EH (cell line): ENCODE measurements around the gene NPAS3.
A peak's percentile ranks its signal among the peaks of the same experiment; 100 is the strongest.

Experiments
- DNase-seq: peaks from one replicate; pipeline ENCODE4 v3.0.0-alpha.2; 2015; ENCODE audit warnings: low read depth

NPAS3 gene

GRCh38 chr14:33483110-33483509, 544.4 kb downstream of the NPAS3 start:
- DNase-seq, result no peak

- DNase-seq, result no peak
Measured at GRCh38 chr14:33483541-33483940, 544.9 kb downstream of the NPAS3 start.

DNA sequence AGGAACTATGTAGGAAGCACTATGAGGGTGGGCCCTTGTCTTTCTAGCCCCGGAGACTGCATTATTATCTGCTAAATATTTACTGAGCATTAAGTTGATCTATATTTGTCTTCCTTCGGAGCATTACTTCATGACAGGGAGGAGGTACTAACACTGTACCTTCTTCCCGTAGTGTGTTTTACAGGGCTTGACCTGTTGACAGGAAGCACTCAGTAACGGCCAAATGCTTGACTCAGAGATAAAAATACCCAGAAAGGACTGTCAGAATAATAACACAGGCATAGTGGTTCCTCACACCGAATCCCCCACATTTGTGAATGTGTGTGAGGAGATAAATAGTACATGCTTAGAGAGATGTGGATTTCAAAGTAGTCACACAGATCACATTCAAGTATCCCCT, 545.6 kb downstream of the NPAS3 start:
- no peak for DNase-seq

DNA sequence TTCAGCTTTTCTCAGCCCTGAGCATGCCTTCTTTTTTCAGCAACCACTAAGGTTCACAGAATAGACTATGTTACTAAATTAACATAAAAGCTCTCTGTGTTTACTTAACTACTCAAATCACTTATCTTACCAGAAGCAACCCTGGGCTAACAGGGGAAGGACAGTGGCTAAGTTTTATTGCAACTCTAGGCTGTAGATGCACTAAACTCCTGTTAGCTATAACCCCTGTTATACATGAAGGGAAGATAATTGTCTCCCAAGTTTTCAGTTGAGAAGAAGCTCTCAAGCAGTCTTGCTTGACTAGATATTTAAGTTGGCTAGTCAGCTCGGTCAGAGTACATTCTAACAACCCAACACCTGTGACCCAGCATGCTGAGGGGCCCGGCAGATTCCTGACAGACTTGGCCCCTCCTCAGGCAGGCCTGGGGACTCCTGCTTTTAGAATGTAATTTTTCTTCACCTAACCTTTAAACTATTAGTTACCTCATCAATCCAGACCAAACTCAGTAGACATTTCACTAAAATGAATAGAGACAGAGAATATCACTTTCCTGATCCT, 547.7 kb downstream of the NPAS3 start:
- no peak for DNase-seq

GRCh38 chr14:33488582-33488981, 549.9 kb downstream of the NPAS3 start:
- no peak for DNase-seq

DNA sequence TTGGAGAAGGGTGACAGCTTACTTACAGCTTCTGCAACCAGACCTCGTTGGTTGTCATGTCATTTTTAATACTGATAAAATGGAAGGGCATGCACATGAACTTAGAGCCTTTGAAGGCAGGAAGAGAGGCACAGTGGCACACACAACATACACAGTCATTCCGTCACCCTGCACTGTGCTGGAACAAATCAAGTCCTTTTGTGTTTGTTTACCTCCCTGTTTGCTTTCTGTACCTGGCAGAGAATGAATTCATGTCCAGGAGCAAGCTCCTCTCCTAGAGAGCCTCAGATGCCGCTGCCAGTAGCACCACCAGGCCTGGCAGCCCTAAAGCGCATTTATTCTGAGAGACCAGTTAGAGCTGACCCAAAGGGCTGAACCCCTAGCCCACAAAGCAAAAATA, 551.9 kb downstream of the NPAS3 start:
- DNase-seq, result no peak

GRCh38 chr14:33491112-33491511, 552.4 kb downstream of the NPAS3 start:
- DNase-seq, result no peak

- no peak for DNase-seq
Measured at GRCh38 chr14:33492491-33492890, 553.8 kb downstream of the NPAS3 start.

GRCh38 chr14:33493266-33493665, 554.6 kb downstream of the NPAS3 start:
- no peak for DNase-seq

DNA sequence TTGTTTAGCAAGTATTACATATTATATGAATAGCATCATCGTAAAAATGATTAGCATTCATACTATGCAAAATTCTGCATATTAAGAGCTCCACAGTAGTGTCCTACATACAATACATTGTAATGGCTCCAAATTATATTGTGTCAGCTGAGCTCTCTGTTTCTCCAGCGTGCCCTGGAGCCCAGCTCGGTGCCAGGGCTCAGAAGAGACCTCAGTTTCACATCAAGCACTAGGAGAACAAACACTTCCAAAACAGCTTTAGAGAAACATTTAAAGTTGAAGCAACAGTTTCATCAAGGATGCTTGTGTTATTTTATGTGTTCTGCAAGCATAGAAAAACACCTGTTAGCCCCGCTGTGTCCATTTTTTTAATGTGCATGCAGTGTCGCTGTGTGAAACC, 555.3 kb downstream of the NPAS3 start:
- no peak for DNase-seq

- DNase-seq, result no peak
Measured at GRCh38 chr14:33499687-33500086, 561.0 kb downstream of the NPAS3 start.

DNA sequence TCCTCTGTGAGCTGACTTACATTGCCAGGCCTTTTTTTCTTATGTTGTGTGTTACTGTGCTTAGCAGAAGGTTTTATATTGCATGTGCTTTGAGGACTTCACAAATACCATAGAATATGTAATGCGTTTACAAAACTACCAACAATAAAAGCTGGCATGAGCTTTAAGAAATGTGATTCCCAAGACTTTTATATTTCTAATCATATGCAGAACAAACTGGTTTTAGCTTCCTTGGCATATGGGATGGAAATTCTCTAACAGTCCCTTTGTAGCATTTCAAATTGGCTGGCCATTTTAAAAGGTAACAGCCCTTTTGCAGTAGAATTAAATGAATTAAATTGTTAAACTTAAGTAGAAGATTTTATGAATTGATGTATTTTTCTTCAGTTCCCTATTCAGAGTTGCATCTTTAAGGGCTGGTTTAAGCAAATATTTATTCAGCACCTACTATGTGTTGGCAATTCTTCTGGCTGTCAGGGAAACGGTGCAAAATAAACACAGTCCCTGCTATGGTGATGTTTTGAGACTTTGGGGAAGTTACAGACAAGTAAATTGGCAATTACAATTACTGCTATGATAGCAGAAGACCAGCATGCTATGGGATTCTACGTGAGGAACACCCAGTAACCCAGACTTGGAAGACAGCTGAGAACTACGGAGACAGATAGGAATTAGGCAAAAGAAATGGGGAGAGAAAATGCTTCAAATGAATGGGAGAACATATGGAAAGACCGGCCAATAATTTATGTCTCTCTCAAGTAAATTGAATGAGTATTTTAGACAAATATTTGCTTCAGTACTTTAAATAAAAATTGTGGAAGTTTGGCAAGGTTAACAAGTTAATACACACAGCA, 565.8 kb downstream of the NPAS3 start:
- no peak for DNase-seq

DNA sequence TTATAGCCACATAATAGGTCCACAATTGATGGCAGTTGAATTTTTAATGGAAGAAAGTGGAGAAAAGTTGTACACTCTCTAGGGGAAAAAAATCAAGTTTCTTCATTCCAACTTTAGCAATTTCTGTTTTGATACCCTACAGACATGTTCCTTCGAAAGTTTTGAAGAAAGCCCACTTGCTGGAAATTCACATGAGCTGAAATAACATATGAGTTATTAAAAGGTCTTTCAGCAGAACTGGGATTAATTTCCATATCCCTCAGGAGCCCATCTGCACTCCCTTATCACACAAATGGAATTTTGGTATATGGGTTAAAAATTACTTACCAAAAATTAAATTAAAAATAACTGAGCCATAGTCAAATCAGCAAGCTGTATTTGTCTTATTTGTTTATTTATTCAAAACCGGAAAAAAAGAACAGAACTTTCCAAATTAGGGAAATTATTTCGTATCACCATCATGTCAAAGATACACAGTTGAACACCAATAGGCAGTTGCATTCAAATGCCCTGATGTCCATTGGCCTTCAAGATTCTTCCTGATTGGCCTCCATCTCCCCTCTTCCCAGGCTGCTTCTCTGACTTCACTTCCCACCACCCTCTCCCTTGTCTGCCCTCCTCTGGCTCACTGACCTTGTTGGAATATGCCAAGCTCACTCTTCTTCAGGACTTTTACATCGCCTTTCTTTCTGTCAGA, 566.7 kb downstream of the NPAS3 start:
- DNase-seq, result no peak

DNA sequence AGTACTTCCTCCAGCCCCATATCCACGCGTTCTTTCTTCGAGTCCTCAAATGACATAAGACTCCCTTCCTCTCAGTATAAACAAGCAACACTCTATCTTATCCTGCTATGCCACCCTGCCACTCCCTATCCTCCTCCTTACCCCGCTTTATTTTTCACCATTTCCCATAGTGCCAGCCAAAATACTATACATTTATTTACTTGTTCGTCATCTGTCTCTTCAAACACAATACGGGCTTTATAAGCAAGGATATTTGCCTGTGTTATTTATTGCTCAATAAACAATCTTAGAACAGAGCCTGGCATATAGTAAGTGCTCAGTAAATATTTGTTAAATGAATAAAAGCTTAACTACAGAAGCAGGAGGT, 567.3 kb downstream of the NPAS3 start:
- no peak for DNase-seq

DNA sequence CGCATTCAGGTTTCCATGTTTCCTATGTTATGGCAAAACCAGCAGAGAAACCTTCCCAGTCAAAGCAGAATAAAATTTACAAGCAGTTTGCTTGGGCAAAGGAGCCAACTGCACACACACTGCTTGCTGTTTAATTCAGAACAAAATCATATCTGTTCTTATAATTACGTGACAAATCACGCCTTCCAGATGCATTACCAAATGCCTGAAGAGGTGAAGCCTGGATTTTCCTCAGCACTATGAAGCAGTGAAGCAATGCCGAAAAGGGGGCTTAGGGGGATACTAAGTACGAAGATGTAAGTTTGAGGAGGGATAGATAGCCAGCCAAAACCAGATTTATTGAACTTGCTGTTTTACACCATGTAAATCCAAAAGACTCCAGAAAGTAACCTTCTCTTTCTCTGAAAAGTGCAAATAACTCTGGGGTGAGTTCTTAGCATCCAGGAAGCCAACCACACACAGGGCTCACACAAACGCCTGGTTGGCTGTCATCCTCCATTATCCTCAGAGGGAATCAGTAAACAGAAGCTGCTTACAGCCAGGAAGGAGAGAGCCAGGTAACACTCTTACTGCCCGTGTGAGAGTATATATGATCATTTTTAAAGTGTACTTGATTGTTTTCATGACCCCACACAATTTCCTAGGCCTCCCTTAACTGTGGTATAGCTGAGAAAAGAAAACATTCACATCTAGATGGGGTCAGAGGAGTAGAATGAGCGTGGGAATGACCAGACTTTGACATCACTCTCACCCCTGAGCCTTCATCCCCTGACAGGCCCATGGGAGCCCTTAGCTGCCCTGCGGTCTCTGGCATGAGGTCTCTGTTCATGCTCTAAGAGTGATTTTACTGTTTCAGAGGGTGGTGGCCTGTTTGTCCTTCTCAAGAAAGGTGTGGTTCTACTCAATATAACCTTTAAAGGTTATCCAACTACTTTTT, 569.7 kb downstream of the NPAS3 start:
- no peak for DNase-seq

DNA sequence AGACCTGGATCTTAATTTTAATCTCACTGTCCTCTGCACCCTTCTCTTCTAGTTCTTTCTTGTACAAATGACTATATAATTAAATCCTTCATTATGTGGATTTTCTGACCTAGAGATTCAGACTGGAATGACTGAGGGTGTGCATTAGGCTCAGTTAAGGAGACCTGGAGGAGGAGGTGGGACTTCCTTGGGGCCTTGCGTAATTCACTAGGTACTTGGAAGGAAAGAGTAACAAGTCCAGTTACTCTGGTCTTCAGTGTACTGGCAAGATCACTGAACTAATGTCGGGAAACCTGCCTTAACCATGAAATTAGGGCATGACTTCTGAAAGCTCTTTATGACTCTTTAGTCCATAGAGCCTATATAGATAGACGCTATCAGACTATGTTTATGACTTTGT, 570.8 kb downstream of the NPAS3 start:
- DNase-seq, result no peak

GRCh38 chr14:33510063-33510481, 571.4 kb downstream of the NPAS3 start:
- DNase-seq, result peak; percentile 12

- DNase-seq, result no peak
Measured at GRCh38 chr14:33510991-33511390, 572.3 kb downstream of the NPAS3 start.

DNA sequence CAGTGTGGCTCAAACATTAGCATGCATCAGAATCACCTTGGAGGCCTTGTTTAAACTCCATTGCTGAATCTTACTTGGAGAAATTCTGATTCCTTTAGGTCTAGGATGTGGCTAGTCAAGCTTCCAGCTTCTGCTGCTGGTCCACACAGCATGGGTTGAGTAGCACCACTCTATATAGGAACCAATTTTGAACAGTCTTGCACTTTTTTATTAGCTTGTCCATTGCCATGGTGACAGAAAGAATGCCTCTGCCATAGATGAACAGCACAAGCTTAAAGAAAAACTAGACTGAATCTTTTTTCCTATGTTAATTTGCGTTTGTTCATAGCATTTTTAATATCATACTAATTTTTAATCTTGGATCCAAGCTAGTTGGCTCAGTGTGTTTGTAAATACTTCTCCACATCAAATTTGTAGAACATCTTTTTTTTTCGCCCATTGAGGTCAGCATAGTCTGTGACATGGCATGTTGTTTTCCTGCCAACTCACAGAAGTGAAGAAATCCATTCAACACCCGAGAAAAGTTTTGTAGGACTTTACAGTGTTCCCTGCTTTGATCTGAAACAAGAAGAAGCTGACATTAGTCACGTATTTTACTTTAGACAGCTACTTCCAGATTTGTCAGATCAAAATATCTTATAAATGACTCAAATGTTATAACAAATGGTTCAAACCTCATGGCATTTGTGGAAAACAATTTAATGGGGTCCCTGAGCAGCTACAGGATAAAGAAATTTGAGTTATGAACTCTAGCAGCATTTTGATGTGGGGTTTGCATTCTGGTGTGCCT, 573.4 kb downstream of the NPAS3 start:
- DNase-seq, result peak; percentile 60

- DNase-seq, result no peak
Measured at GRCh38 chr14:33515441-33515840, 576.8 kb downstream of the NPAS3 start.

DNA sequence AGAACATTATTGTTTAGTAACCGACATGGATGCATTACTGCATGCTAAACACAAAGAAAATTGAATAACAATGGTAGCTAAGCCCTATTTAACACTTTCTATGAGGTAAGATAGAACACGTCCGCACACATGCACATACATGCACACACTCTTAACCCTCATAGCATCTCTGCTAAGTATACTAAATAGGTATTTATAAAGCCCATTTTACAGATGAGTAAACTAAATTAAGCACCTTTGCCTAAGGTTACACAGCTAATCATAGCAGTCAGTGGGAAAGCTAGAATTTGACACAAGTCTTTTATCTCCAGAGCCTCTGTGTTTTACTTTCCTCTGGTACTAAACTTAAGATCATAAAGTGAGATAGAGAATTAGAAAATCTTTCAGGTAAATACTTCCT, 577.2 kb downstream of the NPAS3 start:
- no peak for DNase-seq
